Loucy (cell line): ENCODE measurements around the gene BHLHE23.

ENCODE experiments used
- H2AFZ ChIP-seq: fragments of 200-600 bp; sonication (generic); 2 replicates; pipeline ENCODE4 v1.6.0; 2016; ENCODE audit warnings: antibody characterized with exemption, mild to moderate bottlenecking, low read length, moderate library complexity
- H3F3A ChIP-seq: fragments of 200-600 bp; 2 replicates; pipeline ENCODE4 v1.6.0; 2016; ENCODE audit warnings: antibody characterized with exemption, low read depth, mild to moderate bottlenecking
- H3K27me3 ChIP-seq: fragments of 200-600 bp; sonication (generic); 2 replicates; pipeline ENCODE4 v1.6.1; 2014; ENCODE audit warnings: low read length, mild to moderate bottlenecking; ENCODE audit not compliant: insufficient read depth, poor library complexity, severe bottlenecking
- H3K36me3 ChIP-seq: fragments of 200-600 bp; sonication (generic); 2 replicates; pipeline ENCODE4 v1.6.1; 2016; ENCODE audit warnings: low read length; ENCODE audit not compliant: insufficient read depth
- H3K4me1 ChIP-seq: fragments of 200-600 bp; sonication (generic); 2 replicates; pipeline ENCODE4 v1.5.1; 2014; ENCODE audit warnings: low read length, mild to moderate bottlenecking; ENCODE audit not compliant: insufficient read depth, poor library complexity, severe bottlenecking
- H3K4me2 ChIP-seq: fragments of 200-600 bp; sonication (generic); 2 replicates; pipeline ENCODE4 v1.6.0; 2014; ENCODE audit warnings: antibody characterized with exemption, low read length, low read depth, mild to moderate bottlenecking; ENCODE audit not compliant: poor library complexity, severe bottlenecking
- H3K4me3 ChIP-seq: fragments of 200-600 bp; sonication (generic); 2 replicates; pipeline ENCODE4 v1.5.1; 2014; ENCODE audit warnings: low read length, mild to moderate bottlenecking, mixed read lengths; ENCODE audit not compliant: poor library complexity, severe bottlenecking
- H3K79me2 ChIP-seq: fragments of 200-600 bp; sonication (generic); 2 replicates; pipeline ENCODE4 v1.6.1; 2014; ENCODE audit warnings: low read length; ENCODE audit not compliant: insufficient read depth
- H3K9ac ChIP-seq: fragments of 200-600 bp; sonication (generic); 2 replicates; pipeline ENCODE4 v1.6.0; 2014; ENCODE audit warnings: mild to moderate bottlenecking, low read depth, low read length, moderate library complexity; ENCODE audit not compliant: poor library complexity, severe bottlenecking
- H3K9me2 ChIP-seq: fragments of 200-600 bp; sonication (generic); replicated peaks from 2 replicates; pipeline ENCODE4 v1.6.1; 2016; ENCODE audit warnings: low read depth, low read length, mixed read lengths
- H3K9me3 ChIP-seq: fragments of 200-600 bp; sonication (generic); 2 replicates; pipeline ENCODE4 v1.6.1; 2014; ENCODE audit warnings: mild to moderate bottlenecking, antibody characterized with exemption, low read length, low read depth; ENCODE audit not compliant: insufficient read depth
- H4K20me1 ChIP-seq: fragments of 200-600 bp; sonication (generic); 2 replicates; pipeline ENCODE4 v1.6.0; 2014; ENCODE audit warnings: antibody characterized with exemption, low read length, mild to moderate bottlenecking; ENCODE audit not compliant: insufficient read depth, poor library complexity, severe bottlenecking
- EZH2phosphoT487 ChIP-seq: fragments of 200-600 bp; IDR thresholded peaks from 2 replicates; pipeline ENCODE4 v1.6.1; 2018; ENCODE audit warnings: antibody characterized with exemption, mild to moderate bottlenecking, moderate library complexity, borderline replicate concordance
- TF ChIP-seq, protein P1 (sequence below): fragments of 200-600 bp; sonication (generic); conservative IDR thresholded peaks from 2 replicates; pipeline ENCODE4 v1.5.1; 2014; ENCODE audit warnings: mild to moderate bottlenecking, antibody characterized with exemption, low read length

Gene BHLHE23

DNA sequence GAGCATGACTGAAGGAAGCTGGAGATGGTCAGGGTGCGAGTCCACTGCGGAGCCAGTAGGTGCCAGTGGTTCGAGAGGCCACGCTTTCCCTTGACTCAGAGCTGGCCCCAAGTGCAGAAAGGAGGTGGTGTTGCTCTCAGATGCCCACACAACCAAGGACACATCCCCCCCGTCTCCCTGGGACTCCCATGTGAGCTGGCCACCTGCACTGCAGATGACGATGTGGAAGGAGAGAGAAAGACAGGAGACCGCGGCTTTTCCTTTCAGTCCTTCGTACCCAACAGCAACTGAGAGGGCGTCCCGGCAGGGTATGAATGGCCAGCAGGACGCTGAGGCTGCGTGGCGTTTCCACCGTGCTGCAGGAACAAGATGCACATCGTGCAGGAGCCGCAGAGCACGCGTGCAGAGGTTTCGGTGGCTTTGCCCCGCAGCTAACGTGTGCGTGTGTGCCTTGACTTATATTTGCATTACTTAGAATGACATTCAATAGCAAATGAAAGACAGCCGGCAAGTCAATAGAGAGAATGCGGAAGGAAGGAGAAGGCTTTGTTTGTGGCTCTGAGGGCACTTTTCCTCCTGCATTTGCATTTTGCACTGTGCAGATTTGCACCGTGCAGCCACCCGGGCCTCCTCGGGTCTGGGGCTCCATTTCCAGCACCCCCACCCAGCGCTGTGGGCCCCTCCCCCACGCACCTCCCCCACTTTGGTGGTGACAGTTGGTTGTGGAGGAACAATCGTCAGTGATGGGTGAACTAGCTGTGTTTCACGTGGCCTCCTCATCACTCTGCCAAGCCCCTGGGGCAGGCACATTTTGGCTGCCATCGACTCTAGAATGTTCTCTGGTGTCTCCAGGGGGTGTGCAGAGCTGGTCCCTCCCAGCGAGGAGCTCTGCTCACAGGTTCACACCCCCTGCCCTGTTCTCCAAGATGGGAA is 26.4 kb upstream of the BHLHE23 start:
- Histone ChIP-seq H2AFZ (no peak overlapping the region), H3K4me1 (no peaks in the 10 kb centered on the region), H3K9me3 (no peaks in the 10 kb centered on the region), H3K9me2 (no peaks in the 10 kb centered on the region), H3K79me2 (no peaks in the 10 kb centered on the region), H3F3A (no peaks in the 10 kb centered on the region), H4K20me1 (no peaks in the 10 kb centered on the region), H3K27me3 (no peaks in the 10 kb centered on the region), H3K4me3 (no peak overlapping the region), H3K4me2 (no peak overlapping the region), H3K36me3 (no peaks in the 10 kb centered on the region), H3K9ac (no peak overlapping the region)
- no peak for TF ChIP-seq EZH2phosphoT487
- TF ChIP-seq, protein P1, sequence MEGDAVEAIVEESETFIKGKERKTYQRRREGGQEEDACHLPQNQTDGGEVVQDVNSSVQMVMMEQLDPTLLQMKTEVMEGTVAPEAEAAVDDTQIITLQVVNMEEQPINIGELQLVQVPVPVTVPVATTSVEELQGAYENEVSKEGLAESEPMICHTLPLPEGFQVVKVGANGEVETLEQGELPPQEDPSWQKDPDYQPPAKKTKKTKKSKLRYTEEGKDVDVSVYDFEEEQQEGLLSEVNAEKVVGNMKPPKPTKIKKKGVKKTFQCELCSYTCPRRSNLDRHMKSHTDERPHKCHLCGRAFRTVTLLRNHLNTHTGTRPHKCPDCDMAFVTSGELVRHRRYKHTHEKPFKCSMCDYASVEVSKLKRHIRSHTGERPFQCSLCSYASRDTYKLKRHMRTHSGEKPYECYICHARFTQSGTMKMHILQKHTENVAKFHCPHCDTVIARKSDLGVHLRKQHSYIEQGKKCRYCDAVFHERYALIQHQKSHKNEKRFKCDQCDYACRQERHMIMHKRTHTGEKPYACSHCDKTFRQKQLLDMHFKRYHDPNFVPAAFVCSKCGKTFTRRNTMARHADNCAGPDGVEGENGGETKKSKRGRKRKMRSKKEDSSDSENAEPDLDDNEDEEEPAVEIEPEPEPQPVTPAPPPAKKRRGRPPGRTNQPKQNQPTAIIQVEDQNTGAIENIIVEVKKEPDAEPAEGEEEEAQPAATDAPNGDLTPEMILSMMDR: no peak

DNA sequence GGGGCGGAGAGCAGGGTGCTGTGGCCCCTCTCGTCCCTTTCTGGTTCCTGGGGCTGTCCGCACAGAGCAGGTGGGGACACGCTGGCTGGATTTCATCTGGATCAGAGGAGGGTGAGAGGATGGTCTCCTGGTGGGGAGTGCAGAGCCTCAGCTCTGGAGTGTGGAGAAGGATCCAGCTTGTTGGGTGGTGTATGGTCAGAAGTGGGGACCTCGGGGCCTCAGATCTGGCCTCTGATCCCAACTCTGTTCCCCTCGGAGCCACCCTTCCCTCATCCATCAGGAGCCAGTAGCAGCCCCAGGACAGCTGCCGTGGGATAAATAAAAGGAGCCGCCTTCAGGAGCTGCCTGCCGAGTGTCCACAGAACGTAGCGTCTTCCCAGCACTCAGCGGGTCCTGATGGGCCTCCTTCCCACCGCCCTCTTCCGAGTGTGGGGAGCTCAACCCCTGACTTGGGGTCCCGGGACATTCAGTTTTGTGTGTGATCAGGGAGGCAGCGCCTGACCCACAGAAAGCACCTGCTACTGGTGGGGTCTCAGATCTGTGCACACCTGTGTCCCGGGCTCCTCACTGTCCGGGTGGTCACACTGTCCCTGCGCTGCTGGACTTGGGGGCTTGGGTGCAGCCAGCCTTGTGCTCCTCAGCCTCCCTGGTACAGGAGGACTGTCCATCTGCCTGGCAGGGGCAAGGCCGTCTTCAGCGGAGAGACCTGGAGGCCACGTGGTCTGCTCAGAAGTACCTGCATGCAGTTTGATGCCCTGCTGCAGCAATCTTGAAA is 25.4 kb upstream of the BHLHE23 start:
- Histone ChIP-seq H3K36me3 (no peaks in the 10 kb centered on the region), H3K4me2 (no peak overlapping the region), H3F3A (no peaks in the 10 kb centered on the region), H4K20me1 (no peaks in the 10 kb centered on the region), H3K4me1 (no peaks in the 10 kb centered on the region), H3K79me2 (no peaks in the 10 kb centered on the region), H3K9me3 (no peaks in the 10 kb centered on the region), H2AFZ (no peak overlapping the region), H3K9ac (no peak overlapping the region), H3K27me3 (no peaks in the 10 kb centered on the region), H3K9me2 (no peaks in the 10 kb centered on the region), H3K4me3 (no peak overlapping the region)
- TF ChIP-seq, protein P1: no peak
- TF ChIP-seq EZH2phosphoT487: no peak

DNA sequence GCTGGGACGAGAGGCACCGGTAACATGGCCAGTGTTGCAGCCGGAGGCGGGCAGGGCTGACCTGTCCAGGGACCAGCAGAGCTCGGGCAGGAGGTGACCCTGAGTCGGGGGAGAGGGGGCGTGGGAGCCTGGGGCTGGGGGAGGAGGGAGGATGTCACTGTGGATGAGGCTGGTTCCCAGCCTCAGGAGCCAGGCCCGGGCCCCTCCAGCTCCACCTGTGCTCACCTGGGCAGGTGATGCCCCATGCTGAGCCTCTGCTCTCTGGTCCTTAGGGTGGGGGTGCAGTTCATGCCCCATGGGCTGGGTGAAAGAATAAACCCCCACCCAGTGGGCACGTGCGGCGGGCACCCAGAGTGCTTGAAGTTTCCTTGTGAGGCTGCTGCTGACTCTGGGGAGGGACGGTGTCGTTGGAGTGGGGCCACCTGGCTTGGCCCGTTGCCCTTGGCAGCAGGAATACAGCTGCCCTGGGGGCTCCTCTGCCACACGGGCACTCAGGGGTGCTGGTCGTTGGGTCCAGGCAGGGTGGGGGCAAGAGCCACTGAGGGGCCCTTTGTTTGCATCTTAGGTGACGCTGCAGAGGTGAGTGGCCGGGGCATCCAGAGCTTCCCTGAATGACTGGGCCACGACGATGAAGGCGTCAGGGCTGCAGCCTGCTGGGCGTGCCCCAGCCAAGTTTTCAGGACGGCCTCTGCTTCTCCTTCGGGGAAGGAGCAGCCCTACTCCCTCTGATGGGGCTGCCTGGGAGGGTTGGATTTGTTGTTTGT is 24.7 kb upstream of the BHLHE23 start:
- H2AFZ ChIP-seq: no peak overlapping the region
- H3K27me3 ChIP-seq: no peaks in the 10 kb centered on the region
- no peaks in the 10 kb centered on the region for H3K36me3 ChIP-seq
- no peak overlapping the region for H3K9ac ChIP-seq
- H3K79me2 ChIP-seq: no peaks in the 10 kb centered on the region
- TF ChIP-seq, protein P1: no peak
- TF ChIP-seq EZH2phosphoT487: no peak
- no peaks in the 10 kb centered on the region for H4K20me1 ChIP-seq
- H3K9me2 ChIP-seq: no peaks in the 10 kb centered on the region
- no peak overlapping the region for H3K4me2 ChIP-seq
- no peaks in the 10 kb centered on the region for H3K9me3 ChIP-seq
- no peaks in the 10 kb centered on the region for H3F3A ChIP-seq
- H3K4me1 ChIP-seq: no peaks in the 10 kb centered on the region
- H3K4me3 ChIP-seq: no peak overlapping the region
